ENCODE measurements around the gene TMEM115. TPM values are rescaled to one million over a fixed set of nuclear protein-coding genes. Genes with fewer than 3 reads are reported as not detected.

Gene TMEM115, protein sequence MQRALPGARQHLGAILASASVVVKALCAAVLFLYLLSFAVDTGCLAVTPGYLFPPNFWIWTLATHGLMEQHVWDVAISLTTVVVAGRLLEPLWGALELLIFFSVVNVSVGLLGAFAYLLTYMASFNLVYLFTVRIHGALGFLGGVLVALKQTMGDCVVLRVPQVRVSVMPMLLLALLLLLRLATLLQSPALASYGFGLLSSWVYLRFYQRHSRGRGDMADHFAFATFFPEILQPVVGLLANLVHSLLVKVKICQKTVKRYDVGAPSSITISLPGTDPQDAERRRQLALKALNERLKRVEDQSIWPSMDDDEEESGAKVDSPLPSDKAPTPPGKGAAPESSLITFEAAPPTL
- polyA plus RNA-seq (ENCODE audit: insufficient read length) = 25.7 TPM

DNA sequence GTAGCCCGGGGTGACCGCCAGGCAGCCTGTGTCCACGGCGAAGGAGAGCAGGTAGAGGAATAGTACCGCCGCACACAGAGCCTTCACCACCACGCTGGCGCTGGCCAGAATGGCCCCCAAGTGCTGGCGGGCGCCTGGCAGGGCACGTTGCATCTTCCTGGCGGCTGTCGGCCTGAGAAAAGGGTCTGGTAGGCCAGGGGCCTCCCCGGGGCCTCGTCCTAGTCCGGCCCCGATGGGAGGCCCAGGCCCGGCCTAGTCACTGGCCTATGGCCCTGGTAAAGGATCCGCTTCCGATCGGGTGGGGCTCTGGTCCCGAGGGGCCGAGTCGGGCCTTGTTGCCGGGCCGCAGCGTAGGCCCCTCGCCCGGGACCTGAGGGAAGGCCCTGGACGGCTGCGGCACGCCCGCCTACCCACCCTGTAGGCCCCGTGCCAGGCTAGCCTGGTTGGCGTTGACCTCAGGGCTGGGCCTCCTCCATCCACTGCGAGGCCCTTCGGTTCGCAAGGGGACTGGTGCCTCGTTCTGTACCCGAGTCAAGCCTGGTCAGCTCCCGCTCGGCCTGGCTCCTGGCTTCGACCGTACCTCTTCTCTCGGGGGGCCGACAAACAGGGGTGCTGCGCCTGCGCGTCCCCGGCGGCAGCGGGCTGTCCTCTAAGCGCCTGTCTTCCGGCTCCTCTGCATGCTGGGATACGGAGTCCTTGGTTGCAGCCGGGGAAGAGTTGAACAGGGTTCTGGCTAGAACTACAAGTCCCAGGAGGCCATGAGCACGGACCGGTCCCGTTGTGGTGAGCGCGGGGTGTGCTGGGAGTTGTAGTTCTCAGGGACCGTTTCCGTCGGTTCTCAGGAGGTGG lies at the start of gene TMEM115:
TMEM115 (minus strand) TSS at position 611 of the 849 bp plus-strand sequence; CDS start at position 153, 458 bp downstream.
- peak; percentile 98 for DNase-seq

DNA sequence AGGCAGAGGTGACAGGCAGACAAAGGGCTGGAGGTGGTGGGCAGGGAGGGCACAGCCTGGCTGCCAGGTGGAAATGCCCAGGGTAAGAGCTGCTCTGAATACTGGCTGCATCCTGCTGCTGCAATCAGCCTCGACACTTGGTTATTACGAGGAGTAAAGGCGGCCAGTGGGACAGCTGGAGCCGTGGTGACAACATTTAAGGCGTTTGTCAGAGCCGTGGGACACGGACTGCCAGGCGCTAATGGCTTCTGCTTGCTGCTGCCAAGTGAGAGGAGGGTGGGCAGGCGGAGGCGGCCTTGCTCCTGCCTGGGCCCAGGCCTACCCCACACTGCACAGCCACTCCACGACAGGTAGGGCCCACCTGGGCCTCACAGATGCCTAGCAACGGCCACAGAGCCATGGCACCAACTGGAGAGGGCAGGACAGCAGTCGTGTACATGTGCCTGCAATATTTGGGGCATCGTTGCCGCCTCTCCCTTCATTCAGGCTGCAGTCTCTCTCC lies 49.2 kb upstream of the TMEM115 start:
- no peak for DNase-seq

DNA sequence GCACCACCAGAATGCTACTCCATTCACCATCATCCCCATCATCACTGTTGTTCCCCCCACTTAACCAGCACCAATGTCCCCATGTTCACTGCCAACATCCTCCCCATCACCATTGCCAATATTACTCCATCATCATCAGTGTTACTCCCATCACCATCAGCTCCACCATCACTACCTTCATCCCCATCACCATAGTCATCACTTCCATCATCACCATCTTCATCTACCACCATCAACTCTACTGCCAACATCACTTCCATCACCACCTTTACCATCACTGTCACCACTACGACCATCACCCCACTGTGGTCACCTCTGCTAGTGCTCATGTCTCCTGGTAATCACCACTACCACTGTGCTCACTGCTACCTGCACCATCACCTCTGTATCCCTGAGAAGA lies 47.2 kb upstream of the TMEM115 start:
- no peak for DNase-seq

DNA sequence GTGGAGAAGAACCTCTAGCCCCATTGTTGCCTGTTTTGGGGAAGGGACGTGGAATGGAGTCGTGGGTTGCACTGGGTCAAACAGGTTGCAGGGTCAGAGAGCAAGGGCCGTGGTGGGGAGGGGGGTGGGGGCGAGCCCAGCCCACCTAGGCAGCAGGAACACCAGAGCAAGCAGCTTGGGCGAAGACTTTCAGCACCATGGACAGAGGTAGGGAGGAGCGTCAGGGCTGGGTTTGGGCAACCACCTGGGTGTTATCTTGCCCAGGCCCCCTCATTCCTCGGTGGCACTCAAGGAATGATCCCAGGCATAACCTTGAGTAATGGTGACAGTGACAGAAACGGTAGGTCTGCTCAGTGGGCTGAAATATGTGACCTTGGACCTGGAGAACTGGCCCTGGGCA lies 45.9 kb upstream of the TMEM115 start:
- no peak for DNase-seq

DNA sequence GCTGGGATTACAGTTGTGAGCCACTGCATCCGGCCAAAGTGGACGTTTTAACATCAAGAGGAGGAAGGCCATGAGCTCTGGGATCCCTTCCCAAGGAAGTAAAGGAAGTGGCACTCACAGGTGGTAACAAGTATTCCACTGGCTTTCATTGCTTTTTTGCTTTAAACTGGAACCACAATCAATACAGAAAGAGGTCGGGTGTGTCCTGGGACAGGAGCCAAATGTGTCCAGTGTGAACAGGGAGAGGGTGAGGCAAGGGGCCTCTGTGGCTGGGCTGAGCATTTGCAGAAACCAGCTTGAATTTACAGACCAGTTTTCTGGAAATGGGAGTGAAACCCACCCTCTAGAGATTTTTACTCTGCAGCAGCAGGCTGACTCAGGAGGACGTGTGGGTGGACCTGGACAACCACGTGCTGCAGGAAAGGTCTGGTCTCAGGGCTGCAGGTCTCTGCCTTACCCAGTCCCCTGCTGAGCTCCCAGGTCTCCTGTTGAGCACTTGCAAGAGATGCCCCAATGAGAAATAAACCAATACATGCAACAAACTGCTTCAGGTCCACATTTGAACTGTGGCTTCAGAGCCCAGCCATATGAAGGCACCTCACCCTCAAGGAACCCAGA lies 42.8 kb upstream of the TMEM115 start:
- no peak for DNase-seq

DNA sequence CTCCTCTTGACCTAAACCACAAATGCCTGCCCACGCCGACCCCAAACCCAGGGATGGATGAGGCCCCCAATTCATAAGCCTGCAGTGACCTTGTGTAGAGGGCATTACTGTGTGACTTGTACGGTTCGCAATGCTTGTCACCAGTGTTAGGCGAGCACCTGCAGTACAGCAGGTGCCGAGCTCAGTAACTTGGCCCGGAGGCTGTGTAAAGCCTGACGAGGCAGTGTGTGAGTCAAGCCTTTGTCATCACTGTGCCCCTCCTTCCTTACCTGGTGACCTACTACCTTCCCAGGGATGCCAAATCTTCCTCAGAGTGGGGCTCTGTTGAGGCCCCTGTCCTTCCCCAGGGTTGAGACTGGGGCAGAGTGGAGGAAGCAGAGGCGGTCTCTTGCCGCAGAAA lies 37.2 kb upstream of the TMEM115 start:
- no peak for DNase-seq

DNA sequence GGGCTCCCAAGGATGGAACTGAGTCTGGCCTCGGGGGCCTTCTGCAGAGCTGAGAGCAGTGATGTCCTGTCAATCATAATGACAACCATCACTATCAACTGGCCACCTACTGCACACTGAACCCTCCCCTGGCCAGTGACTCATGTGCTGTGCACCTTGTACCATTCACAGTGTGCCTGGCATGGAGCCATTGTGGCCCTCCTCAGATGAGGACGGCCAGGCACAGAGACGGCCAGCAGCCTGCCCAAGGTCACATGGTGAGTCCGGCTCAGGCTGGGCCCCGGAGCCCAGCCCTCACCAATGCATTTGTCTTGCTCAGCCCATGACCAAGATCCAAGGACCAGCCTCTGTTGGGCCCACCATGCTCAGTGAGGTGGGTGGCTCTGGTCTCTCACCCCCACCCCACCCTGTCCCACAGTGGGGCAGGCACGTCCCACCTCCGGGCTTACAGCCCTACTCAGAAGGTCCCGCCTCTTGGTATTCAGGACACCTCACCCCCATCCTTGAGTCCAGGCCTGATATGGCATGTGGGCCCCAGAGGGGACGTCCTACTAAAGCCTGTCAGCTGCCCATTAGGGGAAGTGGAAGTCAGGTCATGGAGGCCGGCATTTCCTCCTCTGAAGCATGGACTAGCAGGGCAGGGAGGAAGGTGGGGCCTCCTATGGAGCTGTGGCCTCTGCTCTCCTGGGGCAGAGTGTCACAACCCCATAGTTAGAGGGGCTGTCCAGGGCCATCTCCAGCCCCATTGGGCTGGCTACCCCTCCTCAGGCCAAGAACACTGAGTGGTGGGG lies 35.9 kb upstream of the TMEM115 start:
- DNase-seq = no peak

DNA sequence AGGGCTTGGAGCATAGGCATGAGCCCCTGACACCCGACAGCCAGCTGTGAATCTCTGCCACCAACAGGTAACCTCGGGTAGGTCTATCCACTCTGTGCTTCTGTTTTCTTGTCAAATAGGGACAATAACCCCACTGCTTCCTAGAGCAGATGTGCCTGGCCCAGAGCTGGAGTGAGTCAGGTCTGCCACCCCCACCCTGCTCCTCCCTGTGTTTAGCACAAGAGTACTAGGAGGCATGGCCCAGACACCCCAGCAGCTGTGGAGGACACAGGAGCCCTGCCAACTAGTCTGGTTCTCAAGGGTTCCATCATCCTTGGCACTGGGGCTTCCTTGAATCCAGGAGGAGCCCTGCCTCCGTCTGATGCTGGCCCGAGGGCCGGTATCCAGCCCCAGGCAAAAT lies 33.7 kb upstream of the TMEM115 start:
- DNase-seq = no peak

DNA sequence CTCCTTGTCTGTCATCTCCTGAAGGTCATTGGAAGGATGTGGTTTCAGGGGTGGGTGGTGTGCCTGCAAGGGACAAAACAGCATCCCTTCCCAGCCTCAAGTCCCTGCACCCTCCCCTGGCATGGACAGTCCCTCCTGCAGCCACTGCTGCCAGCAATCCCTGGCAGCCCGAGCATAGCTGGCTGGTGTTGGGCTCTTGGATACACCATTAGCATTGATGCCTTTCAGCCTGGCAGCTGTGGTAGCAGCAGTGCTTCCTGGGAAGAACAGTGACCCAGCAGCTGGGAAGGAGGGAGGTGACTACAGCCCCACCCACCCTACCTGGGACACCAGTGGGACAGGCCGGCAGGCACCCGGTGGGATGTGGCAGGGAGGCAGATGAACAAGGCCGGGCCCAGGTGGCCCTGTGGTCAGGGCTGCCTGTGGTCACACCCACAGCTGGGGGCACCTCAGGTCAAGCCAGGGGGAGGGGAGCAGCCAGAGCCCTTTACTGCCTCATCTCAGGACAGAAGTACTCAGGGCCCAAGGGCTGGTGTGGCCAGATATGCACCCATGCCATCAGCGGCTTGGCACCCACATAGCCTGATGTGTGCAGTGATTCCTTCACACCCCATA lies 32.9 kb upstream of the TMEM115 start:
- no peak for DNase-seq

DNA sequence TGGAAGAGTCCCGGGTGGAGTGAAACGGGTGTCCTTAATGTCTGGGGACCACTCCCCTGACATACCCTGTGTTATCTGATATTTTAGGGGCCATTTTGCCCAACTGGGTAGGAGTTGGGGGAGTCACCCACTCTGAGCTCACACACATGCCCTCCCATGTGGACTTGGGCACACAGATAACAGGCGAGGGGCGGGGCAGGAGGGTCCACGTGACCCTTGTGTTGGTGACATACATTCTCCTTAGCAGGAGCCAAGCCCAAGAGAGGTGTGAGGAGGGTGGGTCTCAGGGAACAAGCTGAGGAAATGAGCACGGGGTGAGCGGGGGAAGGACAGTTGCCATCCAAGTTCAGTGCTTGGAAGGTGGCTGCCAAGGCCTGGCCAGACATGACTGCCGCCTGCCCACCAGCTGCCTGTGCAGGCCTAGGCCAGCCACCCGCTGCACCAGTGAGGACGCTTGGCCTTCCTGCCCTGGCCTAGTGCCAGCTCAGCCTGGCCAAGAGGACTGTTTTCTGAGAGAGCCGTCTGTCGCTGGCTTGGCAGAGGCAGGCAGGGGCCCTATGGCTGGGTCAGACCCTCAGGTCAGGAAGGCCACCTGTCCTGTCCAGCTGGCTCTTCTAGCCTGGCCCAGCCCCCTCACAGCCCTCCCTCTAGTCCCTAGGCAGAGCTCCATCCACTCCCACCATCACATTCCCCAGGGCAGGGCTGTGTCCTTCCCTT lies 31.3 kb upstream of the TMEM115 start:
- peak; percentile 55 for DNase-seq

DNA sequence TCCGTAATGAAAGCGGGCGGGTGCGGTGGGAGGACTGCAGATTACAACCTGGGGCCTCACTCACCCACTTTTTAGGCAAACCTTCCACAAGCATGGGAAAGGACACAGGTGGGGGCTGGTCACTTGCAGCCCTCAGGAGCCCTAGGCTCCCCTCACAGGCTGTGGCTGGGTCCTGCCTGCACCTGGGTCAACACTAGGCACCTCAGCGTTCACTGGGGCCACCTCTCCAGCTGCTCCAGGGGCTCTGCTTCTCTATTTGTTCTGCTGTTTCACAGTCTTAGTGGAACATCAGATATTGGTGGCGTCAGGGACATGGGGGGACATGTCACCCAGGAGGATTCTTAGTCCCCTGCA lies 30.1 kb upstream of the TMEM115 start:
- DNase-seq = no peak

DNA sequence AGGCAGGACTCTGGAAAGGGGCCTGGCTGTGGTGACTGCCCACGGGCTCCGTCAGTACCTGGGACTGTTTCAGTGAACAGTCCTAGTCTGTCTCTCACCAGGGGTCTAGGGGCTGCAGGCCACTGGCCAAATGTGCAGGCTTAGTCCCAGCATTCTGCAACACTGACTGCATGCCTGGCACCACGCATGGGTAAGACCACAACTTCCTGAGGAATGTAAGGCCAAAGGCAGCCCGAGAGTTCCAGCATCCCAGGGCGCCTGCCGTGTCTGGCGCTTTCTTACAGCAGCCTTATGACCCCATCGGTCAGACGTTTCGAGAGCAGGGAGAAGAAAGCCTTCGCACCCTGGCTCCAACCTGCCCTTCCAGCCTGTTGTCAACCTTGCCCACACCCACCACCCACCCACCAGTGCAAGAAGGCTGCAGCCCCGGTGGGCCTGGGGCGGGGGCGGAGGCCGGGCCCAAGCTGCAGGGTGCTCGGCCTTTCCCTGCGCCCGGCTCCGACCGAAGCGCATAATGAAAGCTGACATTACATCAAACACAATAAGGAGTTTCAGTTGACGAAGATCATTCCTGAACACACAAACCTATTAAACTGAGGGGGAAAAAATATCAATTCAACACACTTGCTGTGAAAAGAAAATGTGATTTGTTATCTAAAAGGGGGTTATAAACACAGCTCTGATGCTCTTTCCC lies 29.5 kb upstream of the TMEM115 start:
- no peak for DNase-seq

DNA sequence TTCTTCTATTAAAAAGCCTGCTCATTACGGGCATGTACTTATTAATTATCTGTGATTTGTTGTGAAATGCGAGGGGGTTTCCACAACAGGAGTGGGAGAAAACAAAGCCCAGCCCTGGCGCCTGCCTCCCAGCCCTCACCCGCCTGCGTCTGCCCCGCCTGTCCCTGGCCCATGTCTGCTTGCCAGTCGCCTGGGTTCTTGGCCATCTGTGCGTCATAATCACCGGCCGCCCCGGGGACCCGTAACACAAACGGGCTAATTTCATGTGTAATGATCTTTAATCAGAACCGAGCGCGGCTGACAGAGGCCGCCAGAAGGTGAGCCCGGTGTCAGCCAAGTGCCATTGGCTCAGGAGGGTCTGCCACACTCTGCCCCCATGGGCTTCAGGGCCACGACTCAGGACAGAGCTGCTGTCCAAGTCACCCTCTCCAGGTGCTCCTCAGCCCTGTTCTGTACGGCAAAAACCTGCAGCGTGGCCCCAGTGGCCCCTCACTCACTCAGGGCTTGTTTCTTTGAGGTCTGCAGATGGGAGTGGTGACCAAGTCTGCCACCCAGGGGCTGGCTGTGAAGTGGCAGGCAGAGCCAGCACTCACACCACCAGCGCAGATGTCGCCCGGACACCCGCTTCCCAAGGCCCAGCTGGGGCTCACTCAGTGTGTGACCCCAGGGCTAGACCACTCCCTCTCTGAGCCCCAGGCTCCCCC lies 28.8 kb upstream of the TMEM115 start:
- DNase-seq = no peak

DNA sequence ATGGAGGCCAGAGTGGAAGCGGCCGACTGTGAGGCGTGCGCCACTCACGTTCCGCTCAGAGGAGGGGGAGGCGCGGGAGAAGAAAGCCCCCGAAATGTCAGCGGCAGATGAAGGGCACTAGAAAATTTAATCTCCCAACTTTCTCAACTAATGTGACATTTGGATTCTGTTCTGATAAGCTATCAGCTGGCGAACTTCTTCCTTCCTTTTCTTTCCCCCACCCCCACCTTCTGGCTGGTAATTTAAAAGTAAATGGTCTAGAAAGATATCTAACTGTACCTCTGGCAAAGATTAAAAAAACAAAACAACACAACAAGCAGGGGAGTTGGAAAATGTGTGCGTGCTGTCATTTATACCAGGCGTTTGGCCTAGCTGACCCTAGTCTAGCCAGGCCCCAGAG lies 26.4 kb upstream of the TMEM115 start:
- no peak for DNase-seq

DNA sequence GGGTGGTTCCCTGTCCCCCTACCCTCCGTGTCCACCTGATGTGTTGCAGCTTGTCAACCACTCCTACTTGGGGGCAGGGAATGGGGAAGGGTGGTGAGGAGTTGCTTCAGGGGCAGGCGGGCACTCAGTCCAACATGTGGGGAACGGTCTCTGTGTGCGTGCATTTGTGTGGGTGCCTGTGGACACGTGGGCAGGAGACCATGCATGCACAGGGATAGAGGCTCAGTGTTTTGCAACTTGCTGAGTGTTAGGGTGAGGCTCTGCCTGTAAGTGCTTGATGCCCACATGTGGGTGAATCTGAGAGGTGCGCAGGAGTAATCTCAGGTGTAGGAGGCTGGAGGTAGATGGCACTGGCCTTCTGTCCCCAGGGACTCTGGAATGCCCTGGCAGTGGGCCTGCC lies 24.4 kb upstream of the TMEM115 start:
- DNase-seq = no peak

DNA sequence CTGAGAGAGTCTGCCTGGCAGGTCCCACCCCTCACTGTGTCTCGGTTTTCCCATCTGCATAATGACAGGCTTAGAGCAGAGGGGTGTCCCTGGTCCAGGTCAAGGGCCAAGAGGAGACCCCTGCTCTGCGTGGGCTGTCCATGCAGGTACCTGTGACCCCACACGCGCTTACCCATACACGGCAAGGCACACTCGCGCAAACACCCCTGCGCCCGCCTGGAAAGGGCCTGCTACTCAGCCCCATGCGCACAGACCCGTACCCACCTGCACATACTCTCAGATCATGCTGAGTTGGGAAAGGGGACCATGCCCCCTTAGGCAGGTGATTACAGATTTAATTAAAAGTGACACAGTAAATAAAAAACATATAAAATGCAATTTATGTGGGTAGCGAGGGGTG lies 23.4 kb upstream of the TMEM115 start:
- DNase-seq = no peak

DNA sequence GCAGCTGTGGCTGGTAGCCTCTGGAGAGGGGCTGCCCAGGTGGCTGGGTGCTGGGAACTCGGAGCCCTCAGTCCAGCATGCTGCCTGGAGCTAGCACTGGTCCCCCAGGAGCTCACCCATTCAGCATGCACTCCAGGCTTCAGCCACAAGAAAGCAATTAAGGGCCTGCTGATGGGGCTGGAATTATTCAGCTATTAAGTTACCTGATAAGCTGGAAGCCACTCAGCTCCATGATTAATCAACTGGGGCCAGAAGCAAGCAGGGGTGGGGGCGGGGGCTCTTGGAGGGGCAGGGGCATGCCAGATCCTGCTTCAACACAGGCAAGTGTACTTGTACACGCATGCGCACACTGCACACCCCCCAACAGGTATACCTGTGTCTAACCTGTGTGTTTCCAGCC lies 22.1 kb upstream of the TMEM115 start:
- no peak for DNase-seq

DNA sequence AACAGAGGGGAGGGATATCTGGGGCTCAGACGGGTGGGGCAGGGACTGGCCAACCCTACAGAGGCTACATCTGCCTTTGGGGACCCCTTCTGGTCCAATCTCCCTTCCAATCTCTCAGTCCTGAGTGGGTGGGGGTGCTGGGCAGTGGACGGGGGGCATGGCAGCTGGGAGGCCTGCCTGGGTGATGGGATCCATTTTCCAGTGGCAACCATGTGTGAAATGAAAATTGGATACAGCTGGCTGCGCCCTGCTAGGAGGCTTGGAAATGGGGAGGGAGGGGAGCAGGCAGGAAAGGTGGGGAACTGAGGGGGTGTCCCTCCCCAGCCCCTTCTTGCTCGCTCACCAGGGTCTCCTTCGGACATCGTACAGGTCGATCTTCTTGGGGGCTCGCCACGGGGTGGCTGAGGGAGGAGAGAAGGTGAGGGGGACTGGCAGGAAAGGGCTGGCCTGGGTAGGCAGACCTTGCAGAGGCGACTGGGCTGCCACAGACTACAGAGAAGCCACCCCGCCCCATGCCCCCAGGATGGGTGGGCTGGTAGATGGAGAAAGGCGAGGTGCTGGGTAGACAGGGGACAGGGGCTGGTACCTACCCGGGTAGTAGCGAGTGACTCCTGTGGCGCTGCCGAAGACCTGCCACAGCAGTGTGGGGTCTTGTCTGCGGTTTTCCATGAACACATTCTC lies 21.2 kb upstream of the TMEM115 start:
- DNase-seq = no peak

DNA sequence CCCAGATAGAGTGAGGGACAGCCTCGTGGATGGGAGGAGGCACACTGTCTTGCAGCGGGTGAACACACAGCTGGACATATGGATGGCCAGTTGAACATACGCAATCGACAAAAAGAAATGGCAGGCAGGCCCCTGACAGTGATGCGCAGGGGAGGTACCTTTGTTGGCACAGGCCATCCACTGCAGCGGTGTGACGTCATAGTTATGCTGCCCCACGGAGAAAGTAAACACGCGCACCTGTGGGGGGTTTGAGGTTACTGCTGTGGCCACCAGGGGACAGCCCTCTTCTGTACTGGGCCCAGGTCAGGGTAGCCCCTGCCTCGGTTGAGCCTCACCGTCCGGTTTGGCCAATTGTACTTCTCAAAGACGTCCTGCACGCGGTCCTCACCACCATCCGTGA lies 19.4 kb upstream of the TMEM115 start:
- no peak for DNase-seq

Measured in hindlimb muscle (tissue), 1 donor.